Panc1 (cell line): ENCODE measurements around the gene ARRB2.

ENCODE experiments used
- POLR2AphosphoS5 ChIP-seq: IDR thresholded peaks from 2 replicates; pipeline ENCODE4 v1.6.1; 2012; ENCODE audit warnings: mild to moderate bottlenecking, low read depth, low read length, moderate library complexity
- SIN3A ChIP-seq: IDR thresholded peaks from 2 replicates; pipeline ENCODE4 v1.6.1; 2012; ENCODE audit warnings: low read depth, mild to moderate bottlenecking, low read length, moderate library complexity, borderline replicate concordance; ENCODE audit not compliant: insufficient read depth
- TF ChIP-seq, protein P1 (sequence below): fragments of 450-650 bp; IDR thresholded peaks from 2 replicates; pipeline ENCODE4 v1.5.1; 2017; ENCODE audit warnings: mild to moderate bottlenecking

DNA sequence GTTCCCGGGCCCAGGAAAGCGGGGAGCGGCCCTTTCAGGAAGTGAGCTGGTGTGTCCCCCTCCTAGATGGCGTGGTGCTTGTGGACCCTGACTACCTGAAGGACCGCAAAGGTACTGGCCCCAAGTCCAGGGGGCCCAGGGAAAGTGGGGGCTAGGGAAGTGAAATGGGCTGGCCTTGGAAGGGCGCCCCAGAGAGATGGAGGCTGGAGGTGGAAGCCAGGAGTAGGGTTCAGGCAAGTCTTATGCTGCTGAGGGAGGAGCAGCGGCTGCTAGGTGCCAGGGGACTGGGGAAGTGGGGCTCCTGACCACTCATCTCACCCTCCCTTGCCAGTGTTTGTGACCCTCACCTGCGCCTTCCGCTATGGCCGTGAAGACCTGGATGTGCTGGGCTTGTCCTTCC lies 5.6 kb downstream of the ARRB2 start:
- TF ChIP-seq POLR2AphosphoS5, result no peak
- TF ChIP-seq SIN3A, result no peak
- TF ChIP-seq, protein P1, sequence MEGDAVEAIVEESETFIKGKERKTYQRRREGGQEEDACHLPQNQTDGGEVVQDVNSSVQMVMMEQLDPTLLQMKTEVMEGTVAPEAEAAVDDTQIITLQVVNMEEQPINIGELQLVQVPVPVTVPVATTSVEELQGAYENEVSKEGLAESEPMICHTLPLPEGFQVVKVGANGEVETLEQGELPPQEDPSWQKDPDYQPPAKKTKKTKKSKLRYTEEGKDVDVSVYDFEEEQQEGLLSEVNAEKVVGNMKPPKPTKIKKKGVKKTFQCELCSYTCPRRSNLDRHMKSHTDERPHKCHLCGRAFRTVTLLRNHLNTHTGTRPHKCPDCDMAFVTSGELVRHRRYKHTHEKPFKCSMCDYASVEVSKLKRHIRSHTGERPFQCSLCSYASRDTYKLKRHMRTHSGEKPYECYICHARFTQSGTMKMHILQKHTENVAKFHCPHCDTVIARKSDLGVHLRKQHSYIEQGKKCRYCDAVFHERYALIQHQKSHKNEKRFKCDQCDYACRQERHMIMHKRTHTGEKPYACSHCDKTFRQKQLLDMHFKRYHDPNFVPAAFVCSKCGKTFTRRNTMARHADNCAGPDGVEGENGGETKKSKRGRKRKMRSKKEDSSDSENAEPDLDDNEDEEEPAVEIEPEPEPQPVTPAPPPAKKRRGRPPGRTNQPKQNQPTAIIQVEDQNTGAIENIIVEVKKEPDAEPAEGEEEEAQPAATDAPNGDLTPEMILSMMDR, result no peak
